Measurements from ENCODE around the gene MEAK7. TPM values are rescaled to one million over a fixed set of nuclear protein-coding genes. Genes with fewer than 3 reads are reported as not detected.

Gene MEAK7
- total and polyA plus RNA-seq, 2 donors (not counting 1 experiment from before 2014, with no cell fraction given): 17.3 to 23.4 TPM

DNA sequence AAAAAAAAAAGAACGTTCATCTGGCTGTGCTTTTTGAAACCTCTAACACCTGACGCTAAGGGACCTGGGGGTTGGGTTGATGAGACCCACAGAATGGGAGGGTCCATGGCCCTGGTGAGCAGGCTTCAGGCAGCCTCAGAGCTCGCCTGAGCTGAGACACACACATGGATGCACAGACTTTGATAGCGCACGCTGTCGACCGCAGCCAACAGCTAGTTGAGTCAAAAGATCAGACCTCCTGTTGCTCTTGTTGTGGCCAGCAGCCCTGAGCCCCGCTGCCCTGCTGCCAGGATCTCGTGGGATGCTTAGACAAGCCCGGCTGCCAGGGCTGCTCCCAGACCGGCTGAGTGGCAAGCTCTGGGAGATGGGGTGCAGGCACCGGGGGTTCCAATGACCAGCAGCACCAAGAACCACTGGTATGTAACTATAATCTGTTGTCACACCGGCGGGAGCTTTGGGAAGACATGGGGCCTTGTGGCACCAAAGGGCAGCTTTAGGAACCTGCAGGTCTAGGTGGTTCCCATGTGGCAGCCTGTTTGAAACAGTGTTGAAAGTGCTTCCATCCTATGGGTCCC, 20.0 kb upstream of the MEAK7 start:
- peak in 1 of 2 donors; percentile 17 for DNase-seq (ENCODE audit: low read depth in 2 of 2)
- no peak overlapping the region for H3K27ac ChIP-seq (ENCODE audit: insufficient read depth, low read length)
- H3K79me2 ChIP-seq (ENCODE audit: control insufficient read depth, insufficient read depth, low read length): no peaks in the 10 kb centered on the region
- H3K27me3 ChIP-seq (ENCODE audit: control insufficient read depth, insufficient read depth, low read length): no peaks in the 10 kb centered on the region
- H3K4me1 ChIP-seq (ENCODE audit: control insufficient read depth, extremely low read depth, insufficient read depth, low read length): peaks cover 6% of the 10 kb centered on the region
- no peak overlapping the region for H3K4me2 ChIP-seq (ENCODE audit: extremely low read depth, insufficient read depth, low read length)
- H3K9me3 ChIP-seq (ENCODE audit: control insufficient read depth, insufficient read depth, low read depth, low read length): no peaks in the 10 kb centered on the region
- no peak overlapping the region for H3K9ac ChIP-seq (ENCODE audit: insufficient read depth, low read length)
- no peaks in the 10 kb centered on the region for H3K36me3 ChIP-seq (ENCODE audit: control insufficient read depth, insufficient read depth, low read length)
- no peak overlapping the region for H3K4me3 ChIP-seq (replicated peaks in 1 of 4; ENCODE audit: control extremely low read depth in 1 of 4, insufficient read depth in 1 of 4, low read depth in 3 of 4, low read length in 4 of 4)
- no peak overlapping the region for H2AFZ ChIP-seq (ENCODE audit: low read length)
- TF ChIP-seq CTCF (conservative IDR thresholded peaks at IDR 0.05 in 1 of 2, IDR thresholded peaks at IDR 0.05 in 1 of 2; ENCODE audit: low read depth in 1 of 2, low read length in 2 of 2) (no peak), EZH2 (IDR thresholded peaks at IDR 0.05; ENCODE audit: low read length, missing control alignments) (no peak)
- no peaks in the 10 kb centered on the region for H4K20me1 ChIP-seq (ENCODE audit: control insufficient read depth, extremely low read depth, insufficient read depth, low read length)

GRCh38 chr16:84521497-84521770, 17.0 kb upstream of the MEAK7 start:
- no peak for TF ChIP-seq CTCF (conservative IDR thresholded peaks at IDR 0.05 in 1 of 2, IDR thresholded peaks at IDR 0.05 in 1 of 2; ENCODE audit: low read depth in 1 of 2, low read length in 2 of 2)
- no peak for TF ChIP-seq EZH2 (IDR thresholded peaks at IDR 0.05; ENCODE audit: low read length, missing control alignments)
- no peaks in the 10 kb centered on the region for H3K9me3 ChIP-seq (ENCODE audit: control insufficient read depth, insufficient read depth, low read depth, low read length)
- H3K4me3 ChIP-seq (replicated peaks in 1 of 4; ENCODE audit: control extremely low read depth in 1 of 4, insufficient read depth in 1 of 4, low read depth in 3 of 4, low read length in 4 of 4): no peak overlapping the region
- H4K20me1 ChIP-seq (ENCODE audit: control insufficient read depth, extremely low read depth, insufficient read depth, low read length): no peaks in the 10 kb centered on the region
- H3K36me3 ChIP-seq (ENCODE audit: control insufficient read depth, insufficient read depth, low read length): no peaks in the 10 kb centered on the region
- H3K79me2 ChIP-seq (ENCODE audit: control insufficient read depth, insufficient read depth, low read length): no peaks in the 10 kb centered on the region
- H2AFZ ChIP-seq (ENCODE audit: low read length): no peak overlapping the region
- H3K9ac ChIP-seq (ENCODE audit: insufficient read depth, low read length): no peak overlapping the region
- H3K27me3 ChIP-seq (ENCODE audit: control insufficient read depth, insufficient read depth, low read length): no peaks in the 10 kb centered on the region
- DNase-seq (ENCODE audit: low read depth in 2 of 2): no peak
- H3K4me1 ChIP-seq (ENCODE audit: control insufficient read depth, extremely low read depth, insufficient read depth, low read length): peaks cover 4% of the 10 kb centered on the region
- no peak overlapping the region for H3K4me2 ChIP-seq (ENCODE audit: extremely low read depth, insufficient read depth, low read length)
- no peak overlapping the region for H3K27ac ChIP-seq (ENCODE audit: insufficient read depth, low read length)

GRCh38 chr16:84520725-84521496, 16.5 kb upstream of the MEAK7 start:
- no peak overlapping the region for H3K4me3 ChIP-seq (replicated peaks in 1 of 4; ENCODE audit: control extremely low read depth in 1 of 4, insufficient read depth in 1 of 4, low read depth in 3 of 4, low read length in 4 of 4)
- H3K36me3 ChIP-seq (ENCODE audit: control insufficient read depth, insufficient read depth, low read length): no peaks in the 10 kb centered on the region
- no peaks in the 10 kb centered on the region for H3K9me3 ChIP-seq (ENCODE audit: control insufficient read depth, insufficient read depth, low read depth, low read length)
- no peaks in the 10 kb centered on the region for H3K79me2 ChIP-seq (ENCODE audit: control insufficient read depth, insufficient read depth, low read length)
- TF ChIP-seq EZH2 (IDR thresholded peaks at IDR 0.05; ENCODE audit: low read length, missing control alignments) (no peak), CTCF (conservative IDR thresholded peaks at IDR 0.05 in 1 of 2, IDR thresholded peaks at IDR 0.05 in 1 of 2; ENCODE audit: low read depth in 1 of 2, low read length in 2 of 2) (no peak)
- H3K27ac ChIP-seq (ENCODE audit: insufficient read depth, low read length): no peak overlapping the region
- no peak for DNase-seq (ENCODE audit: low read depth in 2 of 2)
- H4K20me1 ChIP-seq (ENCODE audit: control insufficient read depth, extremely low read depth, insufficient read depth, low read length): no peaks in the 10 kb centered on the region
- no peak overlapping the region for H3K9ac ChIP-seq (ENCODE audit: insufficient read depth, low read length)
- H3K27me3 ChIP-seq (ENCODE audit: control insufficient read depth, insufficient read depth, low read length): no peaks in the 10 kb centered on the region
- no peak overlapping the region for H3K4me2 ChIP-seq (ENCODE audit: extremely low read depth, insufficient read depth, low read length)
- peaks cover 4% of the 10 kb centered on the region for H3K4me1 ChIP-seq (ENCODE audit: control insufficient read depth, extremely low read depth, insufficient read depth, low read length)
- H2AFZ ChIP-seq (ENCODE audit: low read length): no peak overlapping the region

Measured in fibroblast of lung (primary cell).